Keratinocyte (primary cell): ENCODE data around the gene FSTL3. TPM values are rescaled to one million over a fixed set of nuclear protein-coding genes. Genes with fewer than 3 reads are reported as not detected.
A peak's percentile ranks its signal among the peaks of the same experiment; 100 is the strongest.

ENCODE experiments used
- DNase-seq: peaks from one replicate; pipeline ENCODE4 v3.0.0-alpha.2; 2011; ENCODE audit warnings: low read depth, missing footprints, low spot score
- FAIRE-seq: peaks from 2 replicates; lab custom pipeline; 2011; peaks lifted over from hg19 to GRCh38; lab: Jason Lieb, UNC
- H2AFZ ChIP-seq: 2 replicates; pipeline ENCODE4 v1.6.0; 2012; ENCODE audit warnings: low read length, control low read depth, inconsistent platforms; ENCODE audit not compliant: control insufficient read depth
- H3K27ac ChIP-seq: 2 replicates; pipeline ENCODE4 v1.5.1; 2011; ENCODE audit warnings: low read length; ENCODE audit not compliant: control insufficient read depth, insufficient read depth
- H3K27me3 ChIP-seq: 3 replicates; pipeline ENCODE4 v1.6.0; 2011; ENCODE audit warnings: low read length; ENCODE audit not compliant: control insufficient read depth, insufficient read depth; ENCODE audit errors: extremely low read depth
- H3K36me3 ChIP-seq, 2 experiments: 2 replicates in 1 of 2; 3 replicates in 1 of 2; pipeline ENCODE4 v1.5.1; 2011; ENCODE audit warnings: low read length in 2 of 2, mild to moderate bottlenecking in 1 of 2; ENCODE audit not compliant: control insufficient read depth in 2 of 2, insufficient read depth in 2 of 2; ENCODE audit errors: extremely low read depth in 1 of 2
- H3K4me1 ChIP-seq: 3 replicates; pipeline ENCODE4 v1.5.1; 2011; ENCODE audit warnings: low read length; ENCODE audit not compliant: control insufficient read depth, insufficient read depth; ENCODE audit errors: extremely low read depth
- H3K4me2 ChIP-seq: 3 replicates; pipeline ENCODE4 v1.6.0; 2011; ENCODE audit warnings: low read depth, low read length; ENCODE audit not compliant: control insufficient read depth, insufficient read depth; ENCODE audit errors: extremely low read depth
- H3K4me3 ChIP-seq, 3 experiments: fragments of 200-600 bp in 1 of 3; sonication (generic) in 1 of 3; 2 replicates in 2 of 3; 3 replicates in 1 of 3; pipeline ENCODE4 v1.5.1; 2011 to 2016; ENCODE audit warnings: low read length in 3 of 3, mild to moderate bottlenecking in 3 of 3, control low read depth in 2 of 3, inconsistent platforms in 1 of 3, low read depth in 1 of 3, mixed read lengths in 1 of 3, mixed run types in 1 of 3, moderate library complexity in 1 of 3; ENCODE audit not compliant: control insufficient read depth in 2 of 3, insufficient read depth in 2 of 3; ENCODE audit errors: extremely low read depth in 1 of 3
- H3K79me2 ChIP-seq: 2 replicates; pipeline ENCODE4 v1.6.0; 2012; ENCODE audit warnings: low read length; ENCODE audit not compliant: control insufficient read depth, insufficient read depth
- H3K9ac ChIP-seq: 3 replicates; pipeline ENCODE4 v1.6.0; 2011; ENCODE audit warnings: low read length; ENCODE audit not compliant: control insufficient read depth, insufficient read depth; ENCODE audit errors: extremely low read depth
- H3K9me1 ChIP-seq: 3 replicates; pipeline ENCODE4 v1.6.0; 2011; ENCODE audit warnings: low read length; ENCODE audit not compliant: control insufficient read depth, insufficient read depth; ENCODE audit errors: extremely low read depth
- H3K9me3 ChIP-seq: 2 replicates; pipeline ENCODE4 v1.5.1; 2012; ENCODE audit warnings: low read depth, low read length; ENCODE audit not compliant: control insufficient read depth
- H4K20me1 ChIP-seq: 3 replicates; pipeline ENCODE4 v1.6.0; 2011; ENCODE audit warnings: low read length; ENCODE audit not compliant: control insufficient read depth, insufficient read depth; ENCODE audit errors: extremely low read depth
- CTCF ChIP-seq, 3 experiments: IDR thresholded peaks in 1 of 3; conservative IDR thresholded peaks in 1 of 3; optimal IDR thresholded peaks in 1 of 3; 2 replicates in 2 of 3; 3 replicates in 1 of 3; pipeline versions ENCODE3 to v1.5.1; 2011; ENCODE audit warnings: low read length in 3 of 3, mild to moderate bottlenecking in 3 of 3, moderate library complexity in 2 of 3, control low read depth in 1 of 3, inconsistent platforms in 1 of 3; ENCODE audit not compliant: insufficient read depth in 2 of 3; ENCODE audit errors: extremely low read depth in 1 of 3
- EZH2 ChIP-seq: IDR thresholded peaks from one replicate; pipeline ENCODE4 v1.6.1; 2012; ENCODE audit warnings: inconsistent platforms, mild to moderate bottlenecking, low read length, moderate library complexity
- dilution Hi-C: fragments of 300-500 bp; cut with MboI; formaldehyde crosslinking; loops from one replicate; pipeline ENCODE4 v1.7.0; 2020; ENCODE audit warnings: low sequenced_read_pairs; ENCODE audit not compliant: extremely low pct_ligation_motif_present
- polyA plus RNA-seq, 5 experiments: library from polyadenylated mRNA; depleted of rRNA in 3 of 5; stranded (reverse) in 3 of 5; stranded (forward) in 1 of 5; unstranded in 1 of 5; fragments of >200 nt; gene quantifications; 1 replicate in 1 of 5; 2 replicates in 3 of 5; 3 replicates in 1 of 5; pipeline versions ENCODE4 v1.2.1 to v1.2.3, GENCODE V29; 2011 to 2012; ENCODE audit warnings: missing spikeins in 2 of 5, low read depth in 1 of 5, low replicate concordance in 1 of 5

The FSTL3 gene
- polyA plus RNA-seq, 1 donor (not counting 4 experiments of a cell fraction or from before 2014, with no cell fraction given) = 54.4 TPM

DNA sequence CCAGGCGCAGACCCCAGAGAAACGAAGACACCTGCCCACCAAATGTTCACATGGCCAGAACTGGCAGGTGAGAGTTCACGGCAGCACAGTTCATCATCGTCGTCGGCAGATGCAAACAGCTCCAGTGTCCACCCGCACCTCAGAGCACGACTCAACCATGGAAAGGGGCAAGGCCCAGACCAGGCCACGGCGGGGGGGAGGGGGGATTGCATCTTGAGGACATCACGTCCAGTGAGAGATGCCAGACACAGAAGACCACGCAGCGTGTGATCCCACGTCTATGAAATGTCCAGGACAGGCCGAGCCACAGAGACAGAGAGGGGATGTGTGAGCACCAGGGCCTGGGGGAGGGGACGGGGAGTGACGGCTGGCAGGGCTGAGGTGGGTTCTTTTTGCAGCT lies 20.5 kb upstream of the FSTL3 start:
- dilution Hi-C loops = no loop called here
- Histone ChIP-seq H4K20me1 (peaks cover 71% of the 10 kb centered on the region), H3K9me3 (no peaks in the 10 kb centered on the region), H3K9ac (no peak overlapping the region), H3K4me1 (peaks cover 25% of the 10 kb centered on the region), H2AFZ (no peak overlapping the region), H3K4me2 (no peak overlapping the region), H3K79me2 (peaks cover 98% of the 10 kb centered on the region), H3K27me3 (no peaks in the 10 kb centered on the region), H3K9me1 (peaks cover 6% of the 10 kb centered on the region), H3K27ac (no peak overlapping the region), H3K36me3 (peaks cover 28 to 42% of the 10 kb centered on the region in 2 experiments), H3K4me3 (no peak overlapping the region)
- TF ChIP-seq EZH2 = no peak
- TF ChIP-seq CTCF (optimal IDR thresholded peaks at IDR 0.05 in 1 of 3, IDR thresholded peaks at IDR 0.05 in 1 of 3, conservative IDR thresholded peaks at IDR 0.05 in 1 of 3; ENCODE audit: extremely low read depth in 1 of 3, insufficient read depth in 2 of 3, low read length in 3 of 3) = no peak
- FAIRE-seq = no peak
- no peak for DNase-seq

GRCh38 chr19:656751-657559 lies 19.2 kb upstream of the FSTL3 start:
- H3K36me3 ChIP-seq = peaks cover 23 to 38% of the 10 kb centered on the region in 2 experiments
- H2AFZ ChIP-seq = no peak overlapping the region
- H3K4me1 ChIP-seq = peaks cover 36% of the 10 kb centered on the region

More at GRCh38 chr19:656751-657559, 19.2 kb upstream of the FSTL3 start:
- Histone ChIP-seq H4K20me1 (peaks cover 78% of the 10 kb centered on the region), H3K4me3 (no peak overlapping the region), H3K27ac (no peak overlapping the region), H3K9me1 (peaks cover 6% of the 10 kb centered on the region), H3K4me2 (no peak overlapping the region), H3K9me3 (no peaks in the 10 kb centered on the region), H3K9ac (no peak overlapping the region), H3K27me3 (no peaks in the 10 kb centered on the region), H3K79me2 (peaks cover 98% of the 10 kb centered on the region)
- FAIRE-seq (no peak), DNase-seq (no peak)
- TF ChIP-seq EZH2 = no peak
- TF ChIP-seq CTCF (optimal IDR thresholded peaks at IDR 0.05 in 1 of 3, IDR thresholded peaks at IDR 0.05 in 1 of 3, conservative IDR thresholded peaks at IDR 0.05 in 1 of 3; ENCODE audit: extremely low read depth in 1 of 3, insufficient read depth in 2 of 3, low read length in 3 of 3) = peak in 1 of 3 experiments; percentile 6
- dilution Hi-C loops = no loop called here
